ENCODE results near the gene KLK13.
A peak's percentile ranks its signal among the peaks of the same experiment; 100 is the strongest.

Gene KLK13

GRCh38 chr19:51064534-51065220, at the start of gene KLK13:
KLK13 (minus strand) TSS chr19:51065092; CDS start chr19:51065067, 25 bp downstream.
- FAIRE-seq: no peak
- DNase-seq (ENCODE audit: insufficient read length, low spot score): no peak

GRCh38 chr19:51114087-51114729, 49.3 kb upstream of the KLK13 start:
- no peak for DNase-seq (ENCODE audit: insufficient read length, low spot score)
- no peak for FAIRE-seq

GRCh38 chr19:51111606-51112005, 46.7 kb upstream of the KLK13 start:
- DNase-seq (ENCODE audit: insufficient read length, low spot score): no peak
- no peak for FAIRE-seq

- DNase-seq (ENCODE audit: insufficient read length, low spot score): no peak
- FAIRE-seq: no peak
These were observed 45.7 kb upstream of the KLK13 start for GRCh38 chr19:51110666-51110971.

- FAIRE-seq (no peak), DNase-seq (ENCODE audit: insufficient read length, low spot score) (no peak)
These were observed 43.9 kb upstream of the KLK13 start for GRCh38 chr19:51108805-51109146.

- FAIRE-seq (peak; percentile 100), DNase-seq (ENCODE audit: insufficient read length, low spot score) (peak; percentile 98)
These were observed 43.3 kb upstream of the KLK13 start, which contains the start of gene CTU1 for GRCh38 chr19:51108066-51108804. CTU1 (minus strand) TSS chr19:51108409; CDS start chr19:51104569, 3,840 bp downstream.

- no peak for FAIRE-seq
- no peak for DNase-seq (ENCODE audit: insufficient read length, low spot score)
These were observed 42.6 kb upstream of the KLK13 start for GRCh38 chr19:51107406-51108065.

- DNase-seq (ENCODE audit: insufficient read length, low spot score) (no peak), FAIRE-seq (no peak)
These were observed 39.0 kb upstream of the KLK13 start for GRCh38 chr19:51103926-51104341.

- FAIRE-seq (no peak), DNase-seq (ENCODE audit: insufficient read length, low spot score) (no peak)
These were observed 38.1 kb upstream of the KLK13 start for GRCh38 chr19:51102991-51103390.

GRCh38 chr19:51101171-51101865, 36.4 kb upstream of the KLK13 start:
- FAIRE-seq (no peak), DNase-seq (ENCODE audit: insufficient read length, low spot score) (no peak)

- no peak for FAIRE-seq
These were observed 35.7 kb upstream of the KLK13 start for GRCh38 chr19:51100601-51101000.

GRCh38 chr19:51099047-51099382, 34.1 kb upstream of the KLK13 start:
- FAIRE-seq: no peak
- no peak for DNase-seq (ENCODE audit: insufficient read length, low spot score)

More at GRCh38 chr19:51100601-51101000, 35.7 kb upstream of the KLK13 start:
- no peak for DNase-seq (ENCODE audit: insufficient read length, low spot score)

- DNase-seq (ENCODE audit: insufficient read length, low spot score): no peak
- FAIRE-seq: no peak
These were observed 33.6 kb upstream of the KLK13 start for GRCh38 chr19:51098365-51099046.

GRCh38 chr19:51097796-51098195, 32.9 kb upstream of the KLK13 start:
- FAIRE-seq (no peak), DNase-seq (ENCODE audit: insufficient read length, low spot score) (no peak)

- FAIRE-seq: peak; percentile 64
- peak; percentile 95 for DNase-seq (ENCODE audit: insufficient read length, low spot score)
These were observed 32.4 kb upstream of the KLK13 start for GRCh38 chr19:51097166-51097738.

GRCh38 chr19:51096473-51097165, 31.7 kb upstream of the KLK13 start:
- DNase-seq (ENCODE audit: insufficient read length, low spot score): no peak
- no peak for FAIRE-seq

- FAIRE-seq: no peak
These were observed 29.9 kb upstream of the KLK13 start for GRCh38 chr19:51094696-51095279.

GRCh38 chr19:51093510-51094345, 28.8 kb upstream of the KLK13 start:
- DNase-seq (ENCODE audit: insufficient read length, low spot score) (no peak), FAIRE-seq (no peak)

More at GRCh38 chr19:51094696-51095279, 29.9 kb upstream of the KLK13 start:
- no peak for DNase-seq (ENCODE audit: insufficient read length, low spot score)

All from GM19239 (cell line).